Measurements from ENCODE around the gene BRD7.
A peak's percentile ranks its signal among the peaks of the same experiment; 100 is the strongest.

BRD7 gene

DNA sequence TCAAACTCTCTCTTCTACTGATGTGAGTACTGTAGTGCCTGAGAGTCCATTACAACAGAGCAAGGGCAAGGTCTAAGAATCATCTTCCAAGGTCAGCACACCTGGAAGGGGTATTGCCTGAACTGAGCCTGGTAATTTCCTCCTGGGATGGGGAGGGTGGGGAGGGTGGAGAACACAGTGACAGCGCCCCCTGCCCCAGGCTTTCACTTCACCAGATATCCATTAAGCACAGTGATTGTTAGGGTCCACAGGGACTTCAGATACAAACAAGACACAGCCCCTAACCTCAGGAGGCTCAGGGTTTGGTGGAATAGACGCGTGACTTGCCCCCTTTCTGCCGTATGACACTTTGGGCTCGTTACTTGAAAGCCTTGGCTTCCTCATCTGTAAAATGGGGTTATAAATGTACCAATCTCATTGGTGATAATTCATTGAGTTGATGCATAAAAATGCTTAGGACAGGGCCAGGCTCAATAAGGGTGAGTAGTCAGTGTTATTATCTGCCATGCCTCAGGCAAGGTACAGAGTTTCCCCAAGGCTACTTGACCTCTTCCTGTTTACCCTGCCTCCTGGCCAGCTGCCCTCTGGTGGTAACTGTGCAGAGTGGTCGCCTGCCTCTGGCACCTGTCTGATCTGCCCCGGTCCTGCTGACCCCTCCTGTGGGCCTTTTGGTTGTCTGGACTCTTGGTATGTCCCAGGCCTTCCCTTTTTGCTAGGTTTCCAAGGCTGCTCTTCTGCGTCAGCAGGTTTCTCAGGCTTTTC is 13.1 kb upstream of the BRD7 start:
- Histone ChIP-seq H3K36me3 (ENCODE audit: insufficient read depth, low read length) (no peaks in the 10 kb centered on the region), H3K9me2 (replicated peaks; ENCODE audit: low read depth, low read length) (no peaks in the 10 kb centered on the region), H3K4me2 (ENCODE audit: low read depth, low read length, poor library complexity, severe bottlenecking) (no peak overlapping the region), H3K4me3 (ENCODE audit: low read length, poor library complexity, severe bottlenecking) (no peak overlapping the region), H3K9ac (ENCODE audit: low read depth, low read length, poor library complexity, severe bottlenecking) (no peak overlapping the region), H3K4me1 (ENCODE audit: insufficient read depth, low read length, poor library complexity, severe bottlenecking) (no peaks in the 10 kb centered on the region), H4K20me1 (ENCODE audit: insufficient read depth, low read length, poor library complexity, severe bottlenecking) (no peaks in the 10 kb centered on the region), H3F3A (ENCODE audit: low read depth) (no peaks in the 10 kb centered on the region), H3K79me2 (ENCODE audit: insufficient read depth, low read length) (no peaks in the 10 kb centered on the region), H3K27me3 (ENCODE audit: insufficient read depth, low read length, poor library complexity, severe bottlenecking) (no peaks in the 10 kb centered on the region), H3K9me3 (ENCODE audit: insufficient read depth, low read depth, low read length) (no peaks in the 10 kb centered on the region), H2AFZ (ENCODE audit: low read length) (0 out of 2 replicates have a peak overlapping the region, but pooled peaks have one; percentile 18)
- TF ChIP-seq EZH2phosphoT487 (IDR thresholded peaks at IDR 0.05; ENCODE audit: borderline replicate concordance) (no peak), CTCF (conservative IDR thresholded peaks at IDR 0.05; ENCODE audit: low read length) (peak; percentile 42; the same call in 1 of the 2 replicates)

DNA sequence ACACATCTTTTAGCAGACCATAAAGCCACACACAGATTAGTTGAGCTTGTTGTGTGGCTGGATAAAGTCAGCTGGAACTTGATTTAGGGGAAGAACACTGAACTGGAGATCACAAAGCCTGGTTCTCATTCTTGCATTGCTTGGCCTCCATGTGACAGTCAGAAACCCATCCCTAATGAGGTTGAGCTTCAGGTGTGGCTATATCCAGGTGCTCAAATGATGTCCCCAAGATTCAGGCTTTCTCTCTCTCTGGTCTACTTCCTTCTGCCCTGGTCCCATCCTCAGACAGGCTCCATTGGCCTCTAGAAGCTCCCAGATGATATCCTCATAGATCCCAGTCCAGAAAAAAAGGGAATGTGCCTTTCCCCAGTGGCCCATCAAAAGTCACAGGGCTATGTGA is 9.6 kb upstream of the BRD7 start:
- H3K9ac ChIP-seq (ENCODE audit: low read depth, low read length, poor library complexity, severe bottlenecking) = no peak overlapping the region
- no peaks in the 10 kb centered on the region for H3K27me3 ChIP-seq (ENCODE audit: insufficient read depth, low read length, poor library complexity, severe bottlenecking)
- no peaks in the 10 kb centered on the region for H3K79me2 ChIP-seq (ENCODE audit: insufficient read depth, low read length)
- H3K4me3 ChIP-seq (ENCODE audit: low read length, poor library complexity, severe bottlenecking) = no peak overlapping the region
- H4K20me1 ChIP-seq (ENCODE audit: insufficient read depth, low read length, poor library complexity, severe bottlenecking) = no peaks in the 10 kb centered on the region
- no peaks in the 10 kb centered on the region for H3F3A ChIP-seq (ENCODE audit: low read depth)
- no peaks in the 10 kb centered on the region for H3K9me2 ChIP-seq (replicated peaks; ENCODE audit: low read depth, low read length)
- no peak overlapping the region for H3K4me2 ChIP-seq (ENCODE audit: low read depth, low read length, poor library complexity, severe bottlenecking)
- no peaks in the 10 kb centered on the region for H3K36me3 ChIP-seq (ENCODE audit: insufficient read depth, low read length)
- H3K4me1 ChIP-seq (ENCODE audit: insufficient read depth, low read length, poor library complexity, severe bottlenecking) = no peaks in the 10 kb centered on the region
- TF ChIP-seq EZH2phosphoT487 (IDR thresholded peaks at IDR 0.05; ENCODE audit: borderline replicate concordance) = no peak
- TF ChIP-seq CTCF (conservative IDR thresholded peaks at IDR 0.05; ENCODE audit: low read length) = no peak
- no peak overlapping the region for H2AFZ ChIP-seq (ENCODE audit: low read length)
- no peaks in the 10 kb centered on the region for H3K9me3 ChIP-seq (ENCODE audit: insufficient read depth, low read depth, low read length)

GRCh38 chr16:50377001-50377400 is 8.2 kb upstream of the BRD7 start:
- Histone ChIP-seq H3K9me3 (ENCODE audit: insufficient read depth, low read depth, low read length) (no peaks in the 10 kb centered on the region), H4K20me1 (ENCODE audit: insufficient read depth, low read length, poor library complexity, severe bottlenecking) (no peaks in the 10 kb centered on the region), H2AFZ (ENCODE audit: low read length) (no peak overlapping the region), H3K4me3 (ENCODE audit: low read length, poor library complexity, severe bottlenecking) (no peak overlapping the region), H3K4me1 (ENCODE audit: insufficient read depth, low read length, poor library complexity, severe bottlenecking) (no peaks in the 10 kb centered on the region), H3F3A (ENCODE audit: low read depth) (no peaks in the 10 kb centered on the region), H3K9me2 (replicated peaks; ENCODE audit: low read depth, low read length) (no peaks in the 10 kb centered on the region), H3K27me3 (ENCODE audit: insufficient read depth, low read length, poor library complexity, severe bottlenecking) (no peaks in the 10 kb centered on the region), H3K36me3 (ENCODE audit: insufficient read depth, low read length) (no peaks in the 10 kb centered on the region), H3K79me2 (ENCODE audit: insufficient read depth, low read length) (no peaks in the 10 kb centered on the region), H3K4me2 (ENCODE audit: low read depth, low read length, poor library complexity, severe bottlenecking) (no peak overlapping the region), H3K9ac (ENCODE audit: low read depth, low read length, poor library complexity, severe bottlenecking) (no peak overlapping the region)
- TF ChIP-seq EZH2phosphoT487 (IDR thresholded peaks at IDR 0.05; ENCODE audit: borderline replicate concordance) (no peak), CTCF (conservative IDR thresholded peaks at IDR 0.05; ENCODE audit: low read length) (no peak)

Data from Loucy (cell line).